Endothelial cell of umbilical vein (primary cell): ENCODE data around the gene CAMTA1. TPM values are rescaled to one million over a fixed set of nuclear protein-coding genes. Genes with fewer than 3 reads are reported as not detected.
A peak's percentile ranks its signal among the peaks of the same experiment; 100 is the strongest.

ENCODE experiments used
- BruUV-seq: library from RNA; stranded (reverse); fragments of 400-500 nt; replicated peaks from 2 replicates; lab custom pipeline; 2021; lab: Mats Ljungman, UMichigan
- CTCF ChIA-PET: fragments of 300-600, 350-600 bp; sonication (Branson Sonifier 250); formaldehyde crosslinking; loops from one replicate; lab custom pipeline; 2021; ENCODE audit warnings: antibody characterized with exemption, inconsistent platforms; lab: Charles Lee
- POLR2A ChIA-PET: fragments of 300-600, 350-600 bp; sonication (Branson Sonifier 250); formaldehyde crosslinking; loops from one replicate; lab custom pipeline; 2021; ENCODE audit warnings: antibody characterized with exemption, inconsistent platforms; lab: Charles Lee
- DNase-seq: peaks from one replicate; pipeline ENCODE4 v3.0.0-alpha.2; 2011; ENCODE audit warnings: low read depth, low spot score
- FAIRE-seq: peaks from 2 replicates; lab custom pipeline; 2011; peaks lifted over from hg19 to GRCh38; lab: Jason Lieb, UNC
- H2AFZ ChIP-seq: 2 replicates; pipeline ENCODE4 v1.6.0; 2012; ENCODE audit warnings: low read depth, low read length, control low read depth, inconsistent platforms
- H3K27ac ChIP-seq: 2 replicates; pipeline ENCODE4 v1.5.1; 2011; ENCODE audit warnings: low read depth, mild to moderate bottlenecking, control low read depth, low read length, moderate library complexity; ENCODE audit not compliant: insufficient read depth
- H3K27me3 ChIP-seq, 2 experiments: 2 replicates each; pipeline versions ENCODE4 v1.6.0 to v1.6.1; 2011; ENCODE audit warnings: low read length in 2 of 2, mixed read lengths in 1 of 2; ENCODE audit not compliant: control insufficient read depth in 2 of 2, insufficient read depth in 2 of 2
- H3K36me3 ChIP-seq, 2 experiments: 2 replicates in 1 of 2; 3 replicates in 1 of 2; pipeline ENCODE4 v1.5.1; 2011; ENCODE audit warnings: low read length in 2 of 2, mild to moderate bottlenecking in 1 of 2, moderate library complexity in 1 of 2; ENCODE audit not compliant: control insufficient read depth in 2 of 2, insufficient read depth in 2 of 2; ENCODE audit errors: extremely low read depth in 1 of 2
- H3K4me1 ChIP-seq: 3 replicates; pipeline ENCODE4 v1.5.1; 2011; ENCODE audit warnings: mild to moderate bottlenecking, low read length; ENCODE audit not compliant: control insufficient read depth, insufficient read depth; ENCODE audit errors: extremely low read depth
- H3K4me2 ChIP-seq: 2 replicates; pipeline ENCODE4 v1.6.1; 2011; ENCODE audit warnings: low read length, control low read depth, mixed read lengths; ENCODE audit not compliant: insufficient read depth
- H3K4me3 ChIP-seq, 3 experiments: fragments of 200-600 bp in 1 of 3; sonication (generic), shearing (Covaris generic) in 1 of 3; replicated peaks in 1 of 3; 2 replicates each; pipeline ENCODE4 v1.5.1; 2011 to 2016; ENCODE audit warnings: control low read depth in 3 of 3, low read length in 3 of 3, mild to moderate bottlenecking in 2 of 3, inconsistent platforms in 1 of 3, low read depth in 1 of 3, moderate library complexity in 1 of 3; ENCODE audit not compliant: insufficient read depth in 1 of 3
- H3K79me2 ChIP-seq: 2 replicates; pipeline ENCODE4 v1.6.0; 2012; ENCODE audit warnings: low read length, inconsistent platforms; ENCODE audit not compliant: control insufficient read depth, insufficient read depth
- H3K9ac ChIP-seq: replicated peaks from 2 replicates; pipeline ENCODE3; 2011; ENCODE audit warnings: low read length, control low read depth; ENCODE audit not compliant: insufficient read depth; ENCODE audit errors: extremely low read depth
- H3K9me1 ChIP-seq: replicated peaks from 3 replicates; pipeline ENCODE4 v1.6.0; 2011; ENCODE audit warnings: mild to moderate bottlenecking, low read length; ENCODE audit not compliant: control insufficient read depth, insufficient read depth; ENCODE audit errors: extremely low read depth
- H3K9me3 ChIP-seq: replicated peaks from 2 replicates; pipeline ENCODE4 v1.5.1; 2012; ENCODE audit warnings: low read length, inconsistent platforms; ENCODE audit not compliant: control insufficient read depth, insufficient read depth
- H4K20me1 ChIP-seq: replicated peaks from 2 replicates; pipeline ENCODE3; 2011; ENCODE audit warnings: mild to moderate bottlenecking, low read length; ENCODE audit not compliant: control insufficient read depth, insufficient read depth; ENCODE audit errors: extremely low read depth
- EZH2 ChIP-seq: IDR thresholded peaks from 2 replicates; pipeline ENCODE4 v1.6.1; 2012; ENCODE audit warnings: borderline replicate concordance, low read depth, mild to moderate bottlenecking, moderate library complexity, low read length, inconsistent platforms; ENCODE audit not compliant: severe bottlenecking
- FOS ChIP-seq: IDR thresholded peaks from 2 replicates; pipeline ENCODE4 v1.6.1; 2011; ENCODE audit warnings: mild to moderate bottlenecking, low read length, moderate library complexity, borderline replicate concordance; ENCODE audit not compliant: insufficient read depth
- JUN ChIP-seq: IDR thresholded peaks from 2 replicates; pipeline ENCODE4 v1.6.1; 2011; ENCODE audit warnings: borderline replicate concordance, low read depth; ENCODE audit not compliant: insufficient read length, insufficient read depth
- MAX ChIP-seq: IDR thresholded peaks from 2 replicates; pipeline ENCODE4 v1.6.1; 2011; ENCODE audit not compliant: insufficient read depth, insufficient read length
- POLR2AphosphoS5 ChIP-seq: IDR thresholded peaks from 2 replicates; pipeline ENCODE4 v1.6.1; 2012; ENCODE audit warnings: low read depth, mild to moderate bottlenecking, control low read depth, low read length, moderate library complexity; ENCODE audit not compliant: insufficient read depth
- dilution Hi-C: fragments of 300-500 bp; cut with MboI; formaldehyde crosslinking; loops from one replicate; pipeline ENCODE4 v1.15.0; 2019; ENCODE audit warnings: low sequenced_read_pairs; ENCODE audit not compliant: extremely low pct_ligation_motif_present
- intact Hi-C: fragments of 100-400 bp; cut with micrococcal nuclease; formaldehyde crosslinking; loops from one replicate; pipeline ENCODE4 v1.10.0; 2022
- polyA plus RNA-seq, 4 experiments: library from polyadenylated mRNA; depleted of rRNA in 3 of 4; stranded (reverse) in 3 of 4; unstranded in 1 of 4; fragments of >200 nt; gene quantifications; 2 replicates each; pipeline versions ENCODE4 v1.2.1 to v1.2.3, GENCODE V29; 2011 to 2012; ENCODE audit warnings: missing spikeins in 1 of 4
- total RNA-seq: library from RNA; stranded (reverse); gene quantifications from 2 replicates; pipeline ENCODE4 v1.2.3, GENCODE V29; 2021
- TF ChIP-seq, protein P1 (sequence below), 2 donors: IDR thresholded peaks; 1 replicate in 1 of 2; 2 replicates in 1 of 2; pipeline ENCODE4 v1.5.1; 2011; ENCODE audit warnings: low read length in 2 of 2, mild to moderate bottlenecking in 2 of 2, moderate library complexity in 2 of 2, control low read depth in 1 of 2, inconsistent platforms in 1 of 2, low read depth in 1 of 2; ENCODE audit not compliant: insufficient read depth in 1 of 2; ENCODE audit errors: extremely low read depth in 1 of 2

The CAMTA1 gene
- total and polyA plus RNA-seq, 2 donors (not counting 3 experiments of a cell fraction or from before 2014, with no cell fraction given): 50.8 to 92.7 TPM

GRCh38 chr1:7401814-7402547 is 616.7 kb downstream of the CAMTA1 start:
- Histone ChIP-seq H3K9me3 (no peaks in the 10 kb centered on the region), H3K27me3 (peaks cover 6 to 8% of the 10 kb centered on the region in 2 experiments), H4K20me1 (no peaks in the 10 kb centered on the region), H3K9me1 (no peaks in the 10 kb centered on the region), H3K79me2 (no peaks in the 10 kb centered on the region), H3K36me3 (no peaks in the 10 kb centered on the region), H3K4me2 (no peak overlapping the region), H3K9ac (no peak overlapping the region), H3K27ac (peak overlapping the region; percentile 32), H3K4me3 (no peak overlapping the region), H2AFZ (no peak overlapping the region), H3K4me1 (peaks cover 9% of the 10 kb centered on the region)
- TF ChIP-seq EZH2 (no peak), FOS (peak; percentile 99), POLR2AphosphoS5 (peak; percentile 22), JUN (peak; percentile 97), MAX (no peak)
- TF ChIP-seq, protein P1, sequence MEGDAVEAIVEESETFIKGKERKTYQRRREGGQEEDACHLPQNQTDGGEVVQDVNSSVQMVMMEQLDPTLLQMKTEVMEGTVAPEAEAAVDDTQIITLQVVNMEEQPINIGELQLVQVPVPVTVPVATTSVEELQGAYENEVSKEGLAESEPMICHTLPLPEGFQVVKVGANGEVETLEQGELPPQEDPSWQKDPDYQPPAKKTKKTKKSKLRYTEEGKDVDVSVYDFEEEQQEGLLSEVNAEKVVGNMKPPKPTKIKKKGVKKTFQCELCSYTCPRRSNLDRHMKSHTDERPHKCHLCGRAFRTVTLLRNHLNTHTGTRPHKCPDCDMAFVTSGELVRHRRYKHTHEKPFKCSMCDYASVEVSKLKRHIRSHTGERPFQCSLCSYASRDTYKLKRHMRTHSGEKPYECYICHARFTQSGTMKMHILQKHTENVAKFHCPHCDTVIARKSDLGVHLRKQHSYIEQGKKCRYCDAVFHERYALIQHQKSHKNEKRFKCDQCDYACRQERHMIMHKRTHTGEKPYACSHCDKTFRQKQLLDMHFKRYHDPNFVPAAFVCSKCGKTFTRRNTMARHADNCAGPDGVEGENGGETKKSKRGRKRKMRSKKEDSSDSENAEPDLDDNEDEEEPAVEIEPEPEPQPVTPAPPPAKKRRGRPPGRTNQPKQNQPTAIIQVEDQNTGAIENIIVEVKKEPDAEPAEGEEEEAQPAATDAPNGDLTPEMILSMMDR (IDR thresholded peaks at IDR 0.05; ENCODE audit: extremely low read depth in 1 of 2, insufficient read depth in 1 of 2, low read depth in 1 of 2, low read length in 2 of 2): no peak
- peak; percentile 94 for DNase-seq
- FAIRE-seq: peak; percentile 91
- no TSS peak for BruUV-seq
- dilution Hi-C loops (no loop called here), intact Hi-C loops (loop anchor here (1.0 to 5.0 kb wide), 5 partner anchors 9 to 150 kb away; no protein-coding TSS in a partner anchor)
- ChIA-PET CTCF (no interaction called here), POLR2A (interaction anchor here (0.6 kb wide), 1 partner anchor 618 kb away, joined by 3 read pairs; no protein-coding TSS in a partner anchor)
